ENCODE data around the gene CCDC178.
"Not testable (repeated sequence)": the region's sequence is repeated elsewhere in the genome, so short reads cannot be mapped to it uniquely, and the experiment has no call there.

Gene CCDC178

GRCh38 chr18:32998921-32999320 is 441.6 kb downstream of the CCDC178 start:
- DNase-seq (ENCODE audit: low read depth) = no peak

GRCh38 chr18:32998285-32998684 is 442.2 kb downstream of the CCDC178 start:
- no peak for DNase-seq (ENCODE audit: low read depth)

- DNase-seq (ENCODE audit: low read depth) = no peak
These were observed 456.8 kb downstream of the CCDC178 start for GRCh38 chr18:32983721-32984120.

DNA sequence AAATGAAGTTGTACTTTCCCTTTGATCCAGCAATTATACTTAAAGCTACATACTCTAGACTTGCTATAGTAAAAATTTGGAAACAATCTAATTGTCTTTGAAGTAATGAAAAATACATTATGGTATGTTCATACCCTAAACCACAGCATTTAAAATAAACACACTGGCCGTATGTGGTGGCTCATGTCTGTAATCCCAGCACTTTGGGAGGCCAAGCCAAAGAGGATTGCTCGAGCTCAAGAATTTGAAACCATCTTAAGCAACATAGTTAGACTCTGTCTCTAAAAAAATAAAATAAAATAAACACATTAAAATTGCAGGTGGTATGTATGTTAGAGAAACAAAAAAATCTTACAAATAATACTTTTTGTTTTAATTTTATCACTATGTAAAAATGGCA is 459.6 kb downstream of the CCDC178 start:
- no peak for DNase-seq (ENCODE audit: low read depth)

DNA sequence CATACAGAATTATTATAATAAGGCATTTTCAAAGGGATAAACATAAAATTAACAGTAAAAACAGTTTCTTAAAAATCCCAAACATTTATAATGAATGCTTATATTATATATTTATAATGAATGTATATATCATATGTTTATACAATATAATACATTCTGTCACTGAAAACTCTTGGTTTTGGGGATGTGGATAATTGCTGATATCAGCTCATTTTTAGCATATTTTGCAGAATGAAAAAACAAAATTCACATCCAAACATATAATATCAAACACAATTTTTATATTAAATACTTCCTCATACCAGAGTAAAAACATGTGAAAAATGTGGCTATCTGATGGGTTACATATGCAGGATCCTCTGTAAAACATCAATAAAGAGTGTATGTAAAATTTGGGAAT is 465.0 kb downstream of the CCDC178 start:
- no peak for DNase-seq (ENCODE audit: low read depth)

GRCh38 chr18:32975163-32975436 is 465.4 kb downstream of the CCDC178 start:
- DNase-seq (ENCODE audit: low read depth) = no peak

GRCh38 chr18:32974421-32975162 is 465.9 kb downstream of the CCDC178 start:
- DNase-seq (ENCODE audit: low read depth) = no peak

DNA sequence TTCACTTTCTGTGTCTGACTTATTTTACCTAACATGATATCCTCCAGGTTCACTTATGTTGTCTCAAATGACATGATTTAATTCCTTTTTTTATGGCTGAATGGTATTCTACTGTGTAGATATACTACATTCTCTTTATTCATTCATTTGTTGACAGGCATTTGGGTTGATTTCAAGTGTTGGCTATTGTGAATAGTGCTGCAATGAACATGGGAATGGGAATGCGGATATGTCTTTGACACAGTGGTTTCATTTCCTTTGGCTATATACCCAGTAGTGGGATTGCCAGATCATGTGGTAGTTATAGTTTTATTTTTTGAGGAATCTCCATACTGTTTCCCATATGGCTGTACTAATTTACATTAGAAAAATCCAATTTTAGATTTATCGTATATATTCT is 472.3 kb downstream of the CCDC178 start:
- no peak for DNase-seq (ENCODE audit: low read depth)

- no peak for DNase-seq (ENCODE audit: low read depth)
These were observed 474.4 kb downstream of the CCDC178 start for GRCh38 chr18:32966141-32966540.

GRCh38 chr18:32961538-32961937 is 479.0 kb downstream of the CCDC178 start:
- DNase-seq (ENCODE audit: low read depth) = no peak

GRCh38 chr18:32958746-32959145 is 481.8 kb downstream of the CCDC178 start:
- DNase-seq (ENCODE audit: low read depth) = no peak

GRCh38 chr18:32956591-32957315 is 483.8 kb downstream of the CCDC178 start:
- no peak for DNase-seq (ENCODE audit: low read depth)

DNA sequence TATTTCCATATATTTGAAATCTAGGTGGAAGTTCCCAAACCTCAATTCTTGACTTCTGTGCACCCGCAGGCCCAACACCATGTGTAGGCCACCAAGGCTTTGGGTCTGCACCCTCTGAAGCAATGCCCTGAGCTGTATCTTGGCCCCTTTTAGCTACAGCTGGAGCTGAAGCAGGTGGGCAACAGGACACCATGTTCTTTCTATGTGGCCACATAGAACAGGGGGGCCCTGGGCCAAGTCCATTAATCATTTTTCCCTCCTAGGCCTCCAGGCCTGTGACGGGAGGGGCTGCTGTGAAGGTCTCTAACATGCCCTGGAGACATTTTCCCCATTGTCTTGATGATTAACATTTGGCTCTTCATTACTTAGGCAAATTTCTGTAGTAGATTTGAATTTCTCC is 488.2 kb downstream of the CCDC178 start:
- DNase-seq (ENCODE audit: low read depth) = not testable (repeated sequence)

DNA sequence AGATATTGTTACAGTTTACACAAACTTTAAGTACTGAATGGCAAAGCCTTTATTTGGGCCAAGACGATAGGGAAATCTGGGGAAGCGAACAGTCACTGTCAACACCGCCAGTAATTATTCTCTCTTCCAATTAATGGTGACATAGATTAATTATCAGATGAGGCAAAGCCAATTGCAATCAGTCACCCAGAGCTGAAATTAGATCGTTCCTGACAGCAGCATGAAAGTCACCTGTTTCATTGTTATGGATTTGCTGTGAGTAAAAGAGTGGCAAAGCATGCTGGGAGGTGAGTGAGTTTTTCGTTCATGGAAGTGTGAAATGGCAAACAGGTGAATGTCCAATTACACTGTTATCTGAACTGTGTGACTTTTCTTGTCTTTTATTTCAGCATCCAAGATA is 502.9 kb downstream of the CCDC178 start:
- DNase-seq (ENCODE audit: low read depth) = no peak

DNA sequence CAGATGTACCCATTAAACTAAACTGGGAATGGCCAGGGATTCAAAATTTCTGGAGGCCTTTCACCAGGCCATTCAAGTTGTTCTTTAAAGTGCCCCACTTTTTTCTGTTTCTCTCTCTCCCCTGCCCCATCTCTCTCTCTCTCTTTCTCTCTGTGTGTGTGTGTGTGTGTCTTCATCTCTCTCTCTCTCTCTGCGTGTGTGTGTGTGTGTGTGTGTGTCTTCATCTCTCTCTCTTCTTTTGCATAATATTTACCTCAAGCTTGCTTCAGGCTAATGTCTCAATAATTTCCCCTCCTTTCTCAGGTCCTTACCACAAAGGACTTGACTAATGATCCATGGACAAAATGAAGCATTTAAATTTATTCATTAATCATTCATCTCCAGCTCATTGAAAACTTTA is 503.5 kb downstream of the CCDC178 start:
- DNase-seq (ENCODE audit: low read depth) = no peak

- DNase-seq (ENCODE audit: low read depth) = no peak
These were observed 506.3 kb downstream of the CCDC178 start for GRCh38 chr18:32934201-32934600.

DNA sequence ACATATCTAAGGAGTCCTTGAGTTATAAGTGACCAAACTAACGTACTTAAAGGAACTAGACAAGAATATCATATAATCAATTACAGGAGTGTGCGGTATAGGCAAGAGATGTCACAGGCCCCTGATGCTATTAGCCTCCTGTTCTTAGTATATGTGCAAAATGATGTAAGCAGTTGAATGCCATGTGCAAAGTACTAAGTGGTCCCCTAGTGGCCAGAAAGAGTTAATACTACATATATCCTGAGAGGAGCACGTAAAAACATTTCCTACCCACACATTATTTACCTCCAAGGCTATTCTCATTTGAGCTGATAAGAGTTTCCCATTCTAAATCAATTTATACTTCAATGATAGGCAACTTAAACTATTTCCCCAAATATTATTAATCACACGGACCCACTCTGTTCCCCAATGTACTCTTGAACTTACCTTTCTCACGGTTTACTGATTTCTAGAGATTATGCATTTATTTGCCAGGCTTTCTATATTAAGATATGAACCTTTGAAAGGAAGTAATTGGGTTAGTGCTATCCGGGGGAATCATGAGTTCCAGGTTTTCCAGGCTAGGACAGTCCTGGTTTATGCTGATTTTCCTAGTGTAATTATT is 509.7 kb downstream of the CCDC178 start:
- DNase-seq (ENCODE audit: low read depth) = no peak

DNA sequence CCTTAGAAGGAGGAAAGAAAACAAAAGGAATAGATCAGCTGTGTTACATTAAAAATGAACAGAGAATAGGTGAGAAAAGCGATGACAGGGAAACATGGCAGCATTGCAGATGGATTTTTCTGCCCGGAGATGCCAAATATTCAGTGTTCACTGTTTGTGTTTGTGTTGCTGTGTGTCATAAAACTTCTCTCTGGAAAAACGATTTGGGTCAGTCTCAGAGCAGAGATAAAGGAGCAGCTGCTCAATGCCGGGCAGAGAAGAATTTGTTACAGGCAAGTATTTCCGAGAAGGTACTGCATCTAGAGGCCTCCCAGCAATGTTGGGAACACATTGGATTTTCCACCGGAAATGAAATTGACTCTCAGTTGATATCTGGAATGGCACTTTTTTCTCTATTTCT is 511.3 kb downstream of the CCDC178 start:
- no peak for DNase-seq (ENCODE audit: low read depth)

GRCh38 chr18:32922951-32923430 is 517.5 kb downstream of the CCDC178 start:
- no peak for DNase-seq (ENCODE audit: low read depth)

DNA sequence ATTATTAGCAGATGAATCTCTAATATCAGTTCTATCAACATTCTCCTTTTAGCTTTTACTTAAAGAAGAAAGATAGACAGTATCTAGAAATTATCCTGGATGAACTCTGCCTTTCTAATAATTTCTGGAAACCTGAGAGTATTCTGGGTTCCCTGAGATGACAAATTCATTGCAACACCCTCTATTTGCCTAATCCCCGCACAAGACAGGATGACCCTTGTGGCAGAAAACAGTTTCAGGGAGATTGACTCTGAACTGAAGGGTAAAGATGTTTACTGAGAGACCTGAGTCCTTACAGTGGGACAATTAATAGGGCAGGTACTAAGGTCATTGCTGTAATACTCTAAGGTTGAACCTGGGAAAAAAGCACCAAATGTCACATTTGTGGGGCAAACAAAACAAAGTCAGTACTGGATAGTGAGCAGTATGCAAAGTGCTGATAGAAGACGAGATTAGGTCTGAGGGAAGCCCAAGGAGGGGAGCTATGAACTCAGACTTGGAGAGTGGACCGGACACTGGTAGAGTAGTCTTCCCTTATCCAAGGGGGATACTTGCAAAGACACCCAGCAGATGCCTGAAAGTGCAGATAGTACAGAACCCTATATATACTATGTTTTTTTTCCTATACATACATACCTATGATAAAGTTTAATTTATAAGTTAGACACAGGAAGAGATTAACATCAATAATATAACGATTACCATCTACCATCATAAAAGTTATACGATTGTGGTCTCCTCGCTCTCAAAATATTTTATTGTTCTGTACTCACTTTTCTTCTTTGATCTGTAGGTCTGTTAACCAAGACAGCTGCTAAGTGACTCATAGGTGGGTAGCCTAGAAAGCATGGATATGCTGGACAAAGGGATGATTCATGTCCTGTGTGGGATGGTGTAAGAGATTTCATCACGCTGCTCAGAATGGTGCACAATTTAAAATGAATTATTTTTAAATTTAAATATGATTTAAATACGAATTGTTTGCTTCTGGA is 519.4 kb downstream of the CCDC178 start:
- DNase-seq (ENCODE audit: low read depth) = peak; percentile 6

DNA sequence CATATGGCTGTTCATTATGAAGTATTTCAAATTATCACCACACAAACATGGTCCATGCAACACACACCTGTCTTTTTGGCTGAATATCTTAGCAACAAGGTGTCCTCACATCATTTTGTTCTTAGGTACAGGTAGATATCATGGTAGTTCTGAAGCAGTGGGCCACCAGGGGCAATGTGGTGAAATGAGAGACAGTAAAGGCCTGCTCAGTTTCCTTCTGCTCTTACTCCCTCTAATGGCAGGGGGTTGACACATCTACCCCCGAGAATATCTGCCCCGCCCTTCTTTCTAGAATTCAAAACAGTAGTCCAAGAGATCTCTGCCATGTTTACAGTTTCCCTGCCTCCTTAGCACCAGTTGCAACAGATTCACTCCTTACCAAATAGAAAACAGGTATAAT is 520.7 kb downstream of the CCDC178 start:
- DNase-seq (ENCODE audit: low read depth) = no peak

GRCh38 chr18:32918692-32919250 is 521.8 kb downstream of the CCDC178 start:
- no peak for DNase-seq (ENCODE audit: low read depth)
